Measurements from ENCODE around the gene RPL9. TPM values are rescaled to one million over a fixed set of nuclear protein-coding genes. Genes with fewer than 3 reads are reported as not detected.

Gene RPL9
- total RNA-seq, 1 experiment from 2014 or later: 1,657 TPM

- ChIA-PET CTCF (interaction anchor here (0.6 kb wide), 1 partner anchor 194 kb away, joined by 3 read pairs; no protein-coding TSS in a partner anchor), RAD21 (ENCODE audit: low non-redundant PET in 1 of 2, low total read pairs in 2 of 2, uncharacterized antibody in 2 of 2, unreplicated experiment in 2 of 2) (interaction anchor here in 1 of 2 experiments (0.7 kb wide), 1 partner anchor 533 kb away, joined by 4 read pairs; no protein-coding TSS in a partner anchor), POLR2A (no interaction called here)
- intact Hi-C loops (cut with micrococcal nuclease): no loop called here
- Histone ChIP-seq H3K79me2 (ENCODE audit: insufficient read depth, low read length) (no peaks in the 10 kb centered on the region), H4K20me1 (ENCODE audit: insufficient read depth) (no peaks in the 10 kb centered on the region), H3K27me3 (ENCODE audit: insufficient read depth, low read length) (no peaks in the 10 kb centered on the region), H3K9ac (ENCODE audit: low read length) (no peak overlapping the region), H2AFZ (ENCODE audit: low read depth, low read length, poor library complexity, severe bottlenecking) (no peak overlapping the region), H3K27ac (ENCODE audit: low read depth, low read length) (no peak overlapping the region), H3K9me2 (ENCODE audit: insufficient read depth) (no peaks in the 10 kb centered on the region), H3K9me3 (ENCODE audit: control insufficient read depth in 1 of 2, insufficient read depth in 1 of 2, low read depth in 1 of 2, low read length in 2 of 2) (no peaks in the 10 kb centered on the region), H3K36me3 (ENCODE audit: control insufficient read depth in 1 of 2, insufficient read depth in 2 of 2, low read length in 2 of 2) (no peaks in the 10 kb centered on the region), H3K4me1 (ENCODE audit: control insufficient read depth in 1 of 2, insufficient read depth in 2 of 2, low read length in 2 of 2) (no peaks in the 10 kb centered on the region), H3K4me3 (replicated peaks in 1 of 2; ENCODE audit: low read depth in 1 of 2, low read length in 2 of 2) (no peak overlapping the region), H3K4me2 (ENCODE audit: low read length) (no peak overlapping the region)
- DNase-seq (ENCODE audit: low read depth, low spot score) (no peak), ATAC-seq (peak; percentile 65; the same call in 1 of the 2 replicates)
- TF ChIP-seq FOSL1 (IDR thresholded peaks at IDR 0.05; ENCODE audit: low read depth): no peak
- TF ChIP-seq RAD21 (IDR thresholded peaks at IDR 0.05; ENCODE audit: low read depth): peak; percentile 48; the same call in 1 of the 2 replicates
- TF ChIP-seq EZH2phosphoT487 (IDR thresholded peaks at IDR 0.05; ENCODE audit: borderline replicate concordance): no peak
- TF ChIP-seq, protein P1, sequence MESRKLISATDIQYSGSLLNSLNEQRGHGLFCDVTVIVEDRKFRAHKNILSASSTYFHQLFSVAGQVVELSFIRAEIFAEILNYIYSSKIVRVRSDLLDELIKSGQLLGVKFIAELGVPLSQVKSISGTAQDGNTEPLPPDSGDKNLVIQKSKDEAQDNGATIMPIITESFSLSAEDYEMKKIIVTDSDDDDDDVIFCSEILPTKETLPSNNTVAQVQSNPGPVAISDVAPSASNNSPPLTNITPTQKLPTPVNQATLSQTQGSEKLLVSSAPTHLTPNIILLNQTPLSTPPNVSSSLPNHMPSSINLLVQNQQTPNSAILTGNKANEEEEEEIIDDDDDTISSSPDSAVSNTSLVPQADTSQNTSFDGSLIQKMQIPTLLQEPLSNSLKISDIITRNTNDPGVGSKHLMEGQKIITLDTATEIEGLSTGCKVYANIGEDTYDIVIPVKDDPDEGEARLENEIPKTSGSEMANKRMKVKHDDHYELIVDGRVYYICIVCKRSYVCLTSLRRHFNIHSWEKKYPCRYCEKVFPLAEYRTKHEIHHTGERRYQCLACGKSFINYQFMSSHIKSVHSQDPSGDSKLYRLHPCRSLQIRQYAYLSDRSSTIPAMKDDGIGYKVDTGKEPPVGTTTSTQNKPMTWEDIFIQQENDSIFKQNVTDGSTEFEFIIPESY (IDR thresholded peaks at IDR 0.05; ENCODE audit: extremely low read depth, insufficient replicate concordance, low read length): no peak
- no peak for TF ChIP-seq SIN3A (IDR thresholded peaks at IDR 0.05; ENCODE audit: low read depth)
- no peak for TF ChIP-seq JUND (IDR thresholded peaks at IDR 0.05)
- TF ChIP-seq POLR2A (IDR thresholded peaks at IDR 0.05; ENCODE audit: borderline replicate concordance, extremely low read depth, insufficient read depth, insufficient read length): no peak
- TF ChIP-seq TCF7L2 (IDR thresholded peaks at IDR 0.05; ENCODE audit: borderline replicate concordance, extremely low read depth, insufficient read depth, insufficient read length): no peak
- TF ChIP-seq ZNF274 (IDR thresholded peaks at IDR 0.05; ENCODE audit: low read depth, low read length): no peak
- no peak for TF ChIP-seq ELF1 (IDR thresholded peaks at IDR 0.05; ENCODE audit: borderline replicate concordance, low read depth)
- TF ChIP-seq SP1 (IDR thresholded peaks at IDR 0.05; ENCODE audit: low read depth): no peak
- TF ChIP-seq CBX3 (IDR thresholded peaks at IDR 0.05; ENCODE audit: low read depth): no peak
- TF ChIP-seq YY1 (IDR thresholded peaks at IDR 0.05; ENCODE audit: extremely low read depth, insufficient replicate concordance, low read depth, low read length): no peak
- TF ChIP-seq, protein P2, sequence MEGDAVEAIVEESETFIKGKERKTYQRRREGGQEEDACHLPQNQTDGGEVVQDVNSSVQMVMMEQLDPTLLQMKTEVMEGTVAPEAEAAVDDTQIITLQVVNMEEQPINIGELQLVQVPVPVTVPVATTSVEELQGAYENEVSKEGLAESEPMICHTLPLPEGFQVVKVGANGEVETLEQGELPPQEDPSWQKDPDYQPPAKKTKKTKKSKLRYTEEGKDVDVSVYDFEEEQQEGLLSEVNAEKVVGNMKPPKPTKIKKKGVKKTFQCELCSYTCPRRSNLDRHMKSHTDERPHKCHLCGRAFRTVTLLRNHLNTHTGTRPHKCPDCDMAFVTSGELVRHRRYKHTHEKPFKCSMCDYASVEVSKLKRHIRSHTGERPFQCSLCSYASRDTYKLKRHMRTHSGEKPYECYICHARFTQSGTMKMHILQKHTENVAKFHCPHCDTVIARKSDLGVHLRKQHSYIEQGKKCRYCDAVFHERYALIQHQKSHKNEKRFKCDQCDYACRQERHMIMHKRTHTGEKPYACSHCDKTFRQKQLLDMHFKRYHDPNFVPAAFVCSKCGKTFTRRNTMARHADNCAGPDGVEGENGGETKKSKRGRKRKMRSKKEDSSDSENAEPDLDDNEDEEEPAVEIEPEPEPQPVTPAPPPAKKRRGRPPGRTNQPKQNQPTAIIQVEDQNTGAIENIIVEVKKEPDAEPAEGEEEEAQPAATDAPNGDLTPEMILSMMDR (IDR thresholded peaks at IDR 0.05 in 2 of 3, conservative IDR thresholded peaks at IDR 0.05 in 1 of 3; ENCODE audit: borderline replicate concordance in 1 of 3, insufficient read depth in 1 of 3, low read depth in 2 of 3, low read length in 2 of 3): peak; percentile 9 to 33 (median 12); a peak in 3 of 6 replicates
- TF ChIP-seq, protein P3, sequence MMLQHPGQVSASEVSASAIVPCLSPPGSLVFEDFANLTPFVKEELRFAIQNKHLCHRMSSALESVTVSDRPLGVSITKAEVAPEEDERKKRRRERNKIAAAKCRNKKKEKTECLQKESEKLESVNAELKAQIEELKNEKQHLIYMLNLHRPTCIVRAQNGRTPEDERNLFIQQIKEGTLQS (IDR thresholded peaks at IDR 0.05): no peak
- BruUV-seq (replicated peaks): no TSS peak
Measured at GRCh38 chr4:39435659-39436563, 22.8 kb downstream of the RPL9 start.

Measured in HCT116 (cell line).